CD14-positive monocyte (primary cell): ENCODE data around the gene DNAI2. TPM values are rescaled to one million over a fixed set of nuclear protein-coding genes. Genes with fewer than 3 reads are reported as not detected.

ENCODE experiments used
- DNase-seq, 3 donors: peaks; one replicate each; pipeline ENCODE4 v3.0.0-alpha.2; 2011 to 2022
- H2AFZ ChIP-seq: 2 replicates; pipeline ENCODE4 v1.6.0; 2012; ENCODE audit warnings: mild to moderate bottlenecking, low read depth, low read length, inconsistent platforms; ENCODE audit not compliant: insufficient read depth, poor library complexity, severe bottlenecking
- H3K27ac ChIP-seq, 2 donors: 1 replicate in 1 of 2; 2 replicates in 1 of 2; pipeline ENCODE4 v1.5.1; 2012 to 2013; ENCODE audit warnings: low read length in 2 of 2, control low read depth in 1 of 2, inconsistent platforms in 1 of 2, low read depth in 1 of 2, mild to moderate bottlenecking in 1 of 2
- H3K27me3 ChIP-seq, 2 donors: one replicate each; pipeline versions ENCODE4 v1.6.0 to v1.6.1; 2011 to 2013; ENCODE audit warnings: low read length in 2 of 2; ENCODE audit not compliant: control insufficient read depth in 2 of 2, insufficient read depth in 2 of 2
- H3K36me3 ChIP-seq, 2 donors: replicated peaks in 1 of 2; 1 replicate in 1 of 2; 2 replicates in 1 of 2; pipeline versions ENCODE4 v1.5.1 to v1.6.1; 2012 to 2013; ENCODE audit warnings: low read length in 2 of 2, control low read depth in 1 of 2, inconsistent platforms in 1 of 2, mild to moderate bottlenecking in 1 of 2; ENCODE audit not compliant: insufficient read depth in 2 of 2, control insufficient read depth in 1 of 2
- H3K4me1 ChIP-seq, 2 donors: 1 replicate in 1 of 2; 2 replicates in 1 of 2; pipeline versions ENCODE4 v1.5.1 to v1.6.1; 2012 to 2013; ENCODE audit warnings: low read length in 2 of 2, control low read depth in 1 of 2, inconsistent platforms in 1 of 2, mild to moderate bottlenecking in 1 of 2, moderate library complexity in 1 of 2; ENCODE audit not compliant: insufficient read depth in 2 of 2, control insufficient read depth in 1 of 2
- H3K4me2 ChIP-seq: replicated peaks from 2 replicates; pipeline ENCODE3; 2012; ENCODE audit warnings: low read length, moderate library complexity, mild to moderate bottlenecking; ENCODE audit not compliant: poor library complexity, severe bottlenecking; ENCODE audit errors: extremely low read depth
- H3K4me3 ChIP-seq, 3 experiments: fragments of 200-600 bp in 1 of 3; sonication (generic) in 1 of 3; replicated peaks in 1 of 3; 1 replicate in 2 of 3; 2 replicates in 1 of 3; pipeline ENCODE4 v1.5.1; 2011 to 2013; ENCODE audit warnings: low read length in 3 of 3, mild to moderate bottlenecking in 3 of 3, control low read depth in 2 of 3, low read depth in 2 of 3, inconsistent platforms in 1 of 3, moderate library complexity in 1 of 3
- H3K79me2 ChIP-seq: 2 replicates; pipeline ENCODE4 v1.6.0; 2012; ENCODE audit warnings: mild to moderate bottlenecking, control low read depth, inconsistent platforms, low read length, moderate library complexity; ENCODE audit not compliant: insufficient read depth
- H3K9ac ChIP-seq: 2 replicates; pipeline ENCODE4 v1.6.0; 2017; ENCODE audit warnings: low read length, mild to moderate bottlenecking; ENCODE audit not compliant: insufficient read depth, poor library complexity, severe bottlenecking
- H3K9me3 ChIP-seq, 2 donors: replicated peaks in 1 of 2; 1 replicate in 1 of 2; 2 replicates in 1 of 2; pipeline versions ENCODE4 v1.5.1 to v1.6.1; 2012 to 2013; ENCODE audit warnings: low read length in 2 of 2, control low read depth in 1 of 2; ENCODE audit not compliant: control insufficient read depth in 1 of 2, insufficient read depth in 1 of 2
- H4K20me1 ChIP-seq: 2 replicates; pipeline ENCODE4 v1.6.0; 2012; ENCODE audit warnings: mild to moderate bottlenecking, low read length, control low read depth, moderate library complexity; ENCODE audit not compliant: insufficient read depth
- H3K27ac Mint-ChIP-seq, 7 donors: one replicate each; pipeline ENCODE4 v1.8.0; 2020; ENCODE audit warnings: mild to moderate bottlenecking in 7 of 7, mixed read lengths in 7 of 7, moderate library complexity in 6 of 7, inconsistent platforms in 2 of 7
- H3K27me3 Mint-ChIP-seq, 3 donors: one replicate each; pipeline ENCODE4 v1.8.0; 2021 to 2022; ENCODE audit warnings: low read depth in 3 of 3, mild to moderate bottlenecking in 3 of 3, mixed read lengths in 3 of 3, moderate library complexity in 3 of 3, inconsistent platforms in 1 of 3
- H3K36me3 Mint-ChIP-seq, 2 donors: one replicate each; pipeline ENCODE4 v1.8.0; 2020; ENCODE audit warnings: mixed read lengths in 2 of 2, inconsistent platforms in 1 of 2, mild to moderate bottlenecking in 1 of 2
- H3K4me1 Mint-ChIP-seq: one replicate; pipeline ENCODE4 v1.8.0; 2020; ENCODE audit warnings: mild to moderate bottlenecking, mixed read lengths
- H3K4me3 Mint-ChIP-seq, 2 donors: one replicate each; pipeline ENCODE4 v1.8.0; 2020; ENCODE audit warnings: mild to moderate bottlenecking in 2 of 2, mixed read lengths in 2 of 2, moderate library complexity in 1 of 2
- H3K9me3 Mint-ChIP-seq, 7 donors: one replicate each; pipeline ENCODE4 v1.8.0; 2020 to 2022; ENCODE audit warnings: mixed read lengths in 7 of 7, mild to moderate bottlenecking in 6 of 7, moderate library complexity in 6 of 7, inconsistent platforms in 2 of 7
- WGBS: methylation state at CpG from one replicate; pipeline ENCODE4 v1.1.5; 2013; ENCODE audit warnings: missing lambda C conversion rate; ENCODE audit not compliant: insufficient coverage; 5-methylcytosine and 5-hydroxymethylcytosine counted together
- intact Hi-C, 2 donors: fragments of 100-400 bp; cut with micrococcal nuclease; formaldehyde crosslinking; loops; one replicate each; pipeline versions ENCODE4 v1.15.0 to v1.15.1; 2023
- polyA plus RNA-seq, 3 donors: library from polyadenylated mRNA; depleted of rRNA in 1 of 3; unstranded in 2 of 3; stranded (reverse) in 1 of 3; fragments of 300-500 nt in 2 of 3; fragments of >200 nt in 1 of 3; fragmentation: Illumina TruSeq in 2 of 3; gene quantifications; 1 replicate in 2 of 3; 2 replicates in 1 of 3; pipeline ENCODE4 v1.2.3, GENCODE V29; 2012 to 2021
- TF ChIP-seq, protein P1 (sequence below): fragments of 200-600 bp; IDR thresholded peaks from one replicate; pipeline ENCODE4 v1.8.0; 2022; ENCODE audit warnings: antibody characterized with exemption, mild to moderate bottlenecking

Gene DNAI2
- polyA plus RNA-seq, 3 donors = 0.07 TPM; not detected in 2

DNA sequence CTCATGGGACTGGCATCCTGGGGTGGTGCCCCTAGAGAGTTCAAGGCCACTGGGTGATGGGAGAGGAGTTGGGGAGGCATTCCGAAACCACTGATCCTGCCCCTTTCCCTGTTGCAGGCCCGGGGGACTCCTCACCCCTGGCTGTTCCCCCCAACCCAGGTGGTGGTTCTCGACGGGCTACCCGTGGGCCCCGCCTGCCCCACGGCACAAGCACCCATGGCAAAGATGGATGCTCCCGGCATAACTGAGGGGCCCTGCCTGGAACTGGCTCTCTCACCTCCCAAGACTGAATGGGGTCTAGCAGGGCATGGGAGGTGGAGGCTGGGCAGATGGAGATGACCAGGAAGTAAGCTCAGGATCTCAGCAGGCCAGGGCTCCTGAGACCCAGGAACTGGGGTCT lies 81.0 kb downstream of the DNAI2 start:
- TF ChIP-seq, protein P1, sequence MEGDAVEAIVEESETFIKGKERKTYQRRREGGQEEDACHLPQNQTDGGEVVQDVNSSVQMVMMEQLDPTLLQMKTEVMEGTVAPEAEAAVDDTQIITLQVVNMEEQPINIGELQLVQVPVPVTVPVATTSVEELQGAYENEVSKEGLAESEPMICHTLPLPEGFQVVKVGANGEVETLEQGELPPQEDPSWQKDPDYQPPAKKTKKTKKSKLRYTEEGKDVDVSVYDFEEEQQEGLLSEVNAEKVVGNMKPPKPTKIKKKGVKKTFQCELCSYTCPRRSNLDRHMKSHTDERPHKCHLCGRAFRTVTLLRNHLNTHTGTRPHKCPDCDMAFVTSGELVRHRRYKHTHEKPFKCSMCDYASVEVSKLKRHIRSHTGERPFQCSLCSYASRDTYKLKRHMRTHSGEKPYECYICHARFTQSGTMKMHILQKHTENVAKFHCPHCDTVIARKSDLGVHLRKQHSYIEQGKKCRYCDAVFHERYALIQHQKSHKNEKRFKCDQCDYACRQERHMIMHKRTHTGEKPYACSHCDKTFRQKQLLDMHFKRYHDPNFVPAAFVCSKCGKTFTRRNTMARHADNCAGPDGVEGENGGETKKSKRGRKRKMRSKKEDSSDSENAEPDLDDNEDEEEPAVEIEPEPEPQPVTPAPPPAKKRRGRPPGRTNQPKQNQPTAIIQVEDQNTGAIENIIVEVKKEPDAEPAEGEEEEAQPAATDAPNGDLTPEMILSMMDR = no peak
- Histone ChIP-seq H3K4me2 (no peak overlapping the region), H3K9ac (no peak overlapping the region), H3K4me1 (peaks cover 0 to 18% of the 10 kb centered on the region in 2 donors), H3K9me3 (peaks cover 0 to 22% of the 10 kb centered on the region in 2 donors), H3K27me3 (peaks cover 37 to 84% of the 10 kb centered on the region in 2 donors), H3K4me3 (no peak overlapping the region), H3K36me3 (no peaks in the 10 kb centered on the region), H4K20me1 (no peaks in the 10 kb centered on the region), H3K79me2 (no peaks in the 10 kb centered on the region), H2AFZ (no peak overlapping the region), H3K27ac (no peak overlapping the region)
- peak overlapping the region in 1 of 2 donors; percentile 72 for H3K4me3 Mint-ChIP-seq
- H3K9me3 Mint-ChIP-seq = peaks cover 0 to 10% (median 3%) of the 10 kb centered on the region in 7 donors
- WGBS = 85% methylated on average over 4 of the region's 8 CpGs
- intact Hi-C loops = loop anchor here in 1 of 2 donors (10.0 kb wide), 1 partner anchor 50 kb away; no protein-coding TSS in a partner anchor
- H3K36me3 Mint-ChIP-seq = peaks cover 0 to 4% of the 10 kb centered on the region in 2 donors
- no peak for DNase-seq
- H3K4me1 Mint-ChIP-seq = peaks cover 11% of the 10 kb centered on the region
- H3K27ac Mint-ChIP-seq = peak overlapping the region in 2 of 7 donors; percentile 24 to 33
- H3K27me3 Mint-ChIP-seq = peaks cover 74 to 98% (median 87%) of the 10 kb centered on the region in 3 donors

DNA sequence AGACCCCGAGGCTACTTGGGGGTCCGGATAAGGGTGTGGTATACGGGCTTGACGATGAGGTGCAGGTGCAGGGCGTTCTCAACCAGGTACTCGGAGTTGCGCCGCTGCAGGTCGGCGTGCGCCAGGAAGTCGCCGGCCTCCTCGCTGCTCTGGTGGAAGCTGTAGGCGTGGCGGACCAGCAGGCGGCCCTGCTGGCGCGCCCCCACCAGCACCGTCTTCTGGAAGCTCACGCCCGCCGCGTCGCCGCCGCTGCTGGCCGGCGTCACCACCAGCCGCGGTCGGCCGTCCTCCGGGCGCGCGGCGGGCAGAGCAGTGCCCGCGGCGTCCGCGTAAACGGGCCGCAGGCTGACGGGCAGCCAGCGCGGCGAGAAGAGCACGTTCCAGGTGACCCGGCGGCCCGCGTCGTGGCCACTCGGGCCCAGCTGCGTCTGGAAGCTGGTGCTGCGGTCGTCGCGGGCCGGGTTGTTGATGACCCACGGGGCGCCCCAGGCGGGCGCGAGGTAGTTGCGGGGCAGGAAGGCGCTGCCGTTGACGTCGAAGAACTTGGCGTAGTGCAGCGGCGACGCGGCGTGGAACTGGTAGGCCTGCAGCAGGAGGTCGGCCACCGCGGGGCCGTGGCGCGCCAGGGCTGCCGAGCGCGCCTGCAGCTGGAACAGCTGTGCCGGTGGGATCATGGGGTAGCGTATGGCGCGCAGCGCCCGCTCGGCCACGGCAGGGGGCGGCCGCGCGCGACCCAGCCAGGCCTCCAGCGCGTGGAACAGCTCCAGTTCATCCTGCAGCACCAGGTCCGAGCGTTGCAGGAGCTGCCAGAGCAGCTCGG lies 82.8 kb downstream of the DNAI2 start:
- H3K4me3 ChIP-seq = no peak overlapping the region
- no peak overlapping the region for H3K27ac ChIP-seq
- peak overlapping the region; percentile 47 for H3K4me2 ChIP-seq
- no peaks in the 10 kb centered on the region for H3K79me2 ChIP-seq
- Mint-ChIP-seq H3K27me3 (peaks cover 64 to 94% (median 82%) of the 10 kb centered on the region in 3 donors), H3K4me1 (peaks cover 11% of the 10 kb centered on the region), H3K36me3 (peaks cover 0 to 4% of the 10 kb centered on the region in 2 donors), H3K9me3 (peaks cover 0 to 10% (median 3%) of the 10 kb centered on the region in 7 donors), H3K4me3 (peak overlapping the region in 1 of 2 donors; percentile 72), H3K27ac (no peak overlapping the region)
- peaks cover 34 to 82% of the 10 kb centered on the region in 2 donors for H3K27me3 ChIP-seq
- H3K36me3 ChIP-seq = no peaks in the 10 kb centered on the region
- H3K9me3 ChIP-seq = peaks cover 0 to 22% of the 10 kb centered on the region in 2 donors
- WGBS = 2% methylated on average over 104 of the region's 105 CpGs
- no peak overlapping the region for H2AFZ ChIP-seq
- TF ChIP-seq, protein P1 = peak; percentile 15
- peaks cover 0 to 18% of the 10 kb centered on the region in 2 donors for H3K4me1 ChIP-seq
- no peaks in the 10 kb centered on the region for H4K20me1 ChIP-seq
- no peak overlapping the region for H3K9ac ChIP-seq
- intact Hi-C loops = loop anchor here in 1 of 2 donors (10.0 kb wide), 1 partner anchor 52 kb away; no protein-coding TSS in a partner anchor
- DNase-seq = no peak
